B cell (primary cell): ENCODE results near the gene SRSF2. TPM values are rescaled to one million over a fixed set of nuclear protein-coding genes. Genes with fewer than 3 reads are reported as not detected.

Source experiments
- ATAC-seq: fragments of 200-7000 bp; cut with Tn5 transposase; one replicate; pipeline ENCODE4 v1.10.0; 2021; ENCODE audit warnings: low read depth, mild to moderate bottlenecking, moderate number of reproducible peaks, moderate library complexity
- CTCF ChIA-PET: fragments of 350-600 bp; sonication (Branson Sonifier 250); formaldehyde crosslinking; loops from one replicate; lab custom pipeline; 2021; ENCODE audit warnings: antibody characterized with exemption, inconsistent platforms; lab: Charles Lee
- POLR2A ChIA-PET: fragments of 350-600 bp; sonication (Branson Sonifier 250); formaldehyde crosslinking; loops from one replicate; lab custom pipeline; 2021; ENCODE audit warnings: antibody characterized with exemption; lab: Charles Lee
- DNase-seq: peaks from one replicate; pipeline ENCODE4 v3.0.0; 2013
- H2AFZ ChIP-seq: 2 replicates; pipeline ENCODE4 v1.6.1; 2012; ENCODE audit warnings: mild to moderate bottlenecking, low read depth, low read length; ENCODE audit not compliant: insufficient read depth, poor library complexity, severe bottlenecking
- H3K27ac ChIP-seq, 2 donors: 1 replicate in 1 of 2; 2 replicates in 1 of 2; pipeline ENCODE4 v1.5.1; 2012 to 2013; ENCODE audit warnings: low read length in 2 of 2, mild to moderate bottlenecking in 2 of 2, moderate library complexity in 1 of 2
- H3K27me3 ChIP-seq, 4 experiments: fragments of 200-600 bp in 1 of 4; sonication (generic) in 1 of 4; replicated peaks in 1 of 4; 1 replicate in 2 of 4; 2 replicates in 2 of 4; pipeline versions ENCODE4 v1.6.1 to v1.7.0; 2013 to 2016; ENCODE audit warnings: low read length in 3 of 4, mild to moderate bottlenecking in 2 of 4, mixed read lengths in 1 of 4, moderate library complexity in 1 of 4; ENCODE audit not compliant: insufficient read depth in 4 of 4, control insufficient read depth in 3 of 4; ENCODE audit errors: control extremely low read depth in 1 of 4
- H3K36me3 ChIP-seq, 2 experiments: replicated peaks in 1 of 2; 1 replicate in 1 of 2; 2 replicates in 1 of 2; pipeline versions ENCODE4 v1.6.1 to v1.7.1; 2013; ENCODE audit warnings: low read length in 1 of 2; ENCODE audit not compliant: insufficient read depth in 2 of 2, control insufficient read depth in 1 of 2; ENCODE audit errors: control extremely low read depth in 1 of 2, extremely low read depth in 1 of 2
- H3K4me1 ChIP-seq, 2 donors: fragments of 200-600 bp in 1 of 2; sonication (generic) in 1 of 2; 1 replicate in 1 of 2; 2 replicates in 1 of 2; pipeline versions ENCODE4 v1.5.1 to v1.6.1; 2013 to 2017; ENCODE audit warnings: low read length in 2 of 2; ENCODE audit not compliant: control insufficient read depth in 2 of 2, insufficient read depth in 2 of 2
- H3K4me2 ChIP-seq: replicated peaks from 2 replicates; pipeline ENCODE3; 2012; ENCODE audit warnings: mild to moderate bottlenecking, low read depth, low read length; ENCODE audit not compliant: poor library complexity, severe bottlenecking
- H3K4me3 ChIP-seq, 5 experiments: fragments of 200-600 bp in 1 of 5; sonication (generic) in 1 of 5; 1 replicate in 3 of 5; 2 replicates in 2 of 5; pipeline versions ENCODE4 v1.5.1 to v1.7.0; 2011 to 2016; ENCODE audit warnings: low read length in 4 of 5, mild to moderate bottlenecking in 4 of 5, low read depth in 2 of 5, control low read depth in 1 of 5, moderate library complexity in 1 of 5; ENCODE audit not compliant: insufficient read depth in 1 of 5; ENCODE audit errors: control extremely low read depth in 1 of 5, extremely low read depth in 1 of 5
- H3K79me2 ChIP-seq: fragments of 200-600 bp; sonication (generic); one replicate; pipeline ENCODE4 v1.6.0; 2016; ENCODE audit warnings: low read length; ENCODE audit not compliant: control insufficient read depth, insufficient read depth
- H3K9ac ChIP-seq: fragments of 200-600 bp; sonication (generic); 2 replicates; pipeline ENCODE4 v1.6.1; 2017; ENCODE audit warnings: mild to moderate bottlenecking, low read length, moderate library complexity
- H3K9me3 ChIP-seq, 3 donors: one replicate each; pipeline versions ENCODE4 v1.6.1 to v1.7.1; 2013; ENCODE audit warnings: low read length in 2 of 3; ENCODE audit not compliant: control insufficient read depth in 2 of 3, insufficient read depth in 1 of 3; ENCODE audit errors: control extremely low read depth in 1 of 3
- H4K20me1 ChIP-seq: 2 replicates; pipeline ENCODE4 v1.6.0; 2012; ENCODE audit warnings: mild to moderate bottlenecking, low read length; ENCODE audit not compliant: insufficient read depth, control insufficient read depth, poor library complexity, severe bottlenecking
- H3K27ac Mint-ChIP-seq: one replicate; pipeline ENCODE4 v1.8.0; 2021; ENCODE audit warnings: mixed read lengths
- H3K27me3 Mint-ChIP-seq: one replicate; pipeline ENCODE4 v1.8.0; 2021; ENCODE audit warnings: mixed read lengths
- H3K4me1 Mint-ChIP-seq: one replicate; pipeline ENCODE4 v1.8.0; 2021; ENCODE audit warnings: mixed read lengths
- H3K4me3 Mint-ChIP-seq: one replicate; pipeline ENCODE4 v1.8.0; 2021; ENCODE audit warnings: mixed read lengths
- H3K9me3 Mint-ChIP-seq: one replicate; pipeline ENCODE4 v1.8.0; 2022; ENCODE audit warnings: mixed read lengths; ENCODE audit not compliant: insufficient read depth
- EZH2 ChIP-seq: IDR thresholded peaks from 2 replicates; pipeline ENCODE4 v1.6.1; 2012; ENCODE audit warnings: borderline replicate concordance, low read depth, mild to moderate bottlenecking, moderate library complexity, low read length; ENCODE audit not compliant: insufficient read depth, poor library complexity, severe bottlenecking
- WGBS: methylation state at CpG from one replicate; pipeline ENCODE4 v1.1.5; 2013; ENCODE audit warnings: missing lambda C conversion rate; ENCODE audit not compliant: insufficient coverage; 5-methylcytosine and 5-hydroxymethylcytosine counted together
- intact Hi-C: fragments of 100-400 bp; cut with micrococcal nuclease; formaldehyde crosslinking; loops from one replicate; pipeline ENCODE4 v1.10.0; 2022
- polyA plus RNA-seq: library from polyadenylated mRNA; depleted of rRNA; stranded (reverse); fragments of >200 nt; gene quantifications from 2 replicates; pipeline ENCODE4 v1.2.3, GENCODE V29; 2012
- total RNA-seq, 2 donors: library from RNA; stranded (reverse); fragments of 120-200 nt in 1 of 2; gene quantifications; 1 replicate in 1 of 2; 2 replicates in 1 of 2; pipeline versions ENCODE4 v1.2.3 to v1.2.4, GENCODE V29; 2013 to 2022
- TF ChIP-seq, protein P1 (sequence below): fragments of 200-600 bp; IDR thresholded peaks from one replicate; pipeline ENCODE4 v1.8.0; 2022; ENCODE audit warnings: antibody characterized with exemption, mild to moderate bottlenecking

SRSF2 gene
- total and polyA plus RNA-seq, 2 donors (not counting 1 experiment from before 2014, with no cell fraction given) = 362 to 764 TPM

DNA sequence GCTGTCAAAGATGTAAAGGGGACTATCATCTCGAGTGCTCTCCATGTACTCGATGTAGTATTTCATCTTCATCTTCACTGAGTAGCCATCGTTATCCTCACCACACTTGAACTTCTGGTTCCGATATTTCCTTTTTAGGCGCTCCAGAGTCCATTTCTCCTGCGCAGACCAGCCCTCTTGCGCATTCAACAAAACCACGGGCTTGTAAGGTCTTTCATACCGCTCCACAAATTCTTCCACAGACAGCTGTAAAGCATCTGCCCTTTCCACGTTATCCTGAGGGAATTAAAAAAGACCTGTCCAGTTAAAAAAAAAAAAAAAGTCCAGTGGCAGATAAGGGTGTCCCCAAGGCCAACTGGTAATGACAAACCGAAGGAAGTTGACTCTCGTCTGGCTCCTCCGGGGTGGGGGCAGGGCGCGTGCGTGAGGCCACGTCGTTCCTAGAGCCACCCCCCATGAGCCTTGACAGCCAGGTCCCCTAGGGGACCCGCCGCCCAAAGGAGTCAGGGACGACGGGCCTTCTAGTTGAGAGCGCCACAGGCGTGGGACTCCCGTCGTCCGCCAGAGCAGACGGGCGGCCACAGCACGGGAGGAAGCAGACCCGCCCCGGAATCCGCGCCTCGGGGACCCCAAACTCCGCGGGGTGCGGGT lies 11.4 kb downstream of the SRSF2 start:
- ATAC-seq (peak; percentile 9), DNase-seq (peak; percentile 79)
- no peaks in the 10 kb centered on the region for H3K27me3 Mint-ChIP-seq
- Histone ChIP-seq H3K36me3 (peaks cover 3 to 42% of the 10 kb centered on the region in 2 experiments), H3K79me2 (peaks cover 71% of the 10 kb centered on the region), H3K4me3 (peak overlapping the region; percentile 67 to 92 (median 84)), H3K9me3 (no peaks in the 10 kb centered on the region), H3K9ac (peak overlapping the region; percentile 99), H4K20me1 (peaks cover 39% of the 10 kb centered on the region), H3K27me3 (no peaks in the 10 kb centered on the region), H3K4me2 (peak overlapping the region; percentile 95), H3K4me1 (peaks cover 27 to 47% of the 10 kb centered on the region in 2 donors), H2AFZ (peak overlapping the region; percentile 77), H3K27ac (peak overlapping the region; percentile 98 to 99)
- peak overlapping the region; percentile 99 for H3K27ac Mint-ChIP-seq
- H3K4me3 Mint-ChIP-seq = peak overlapping the region; percentile 99
- ChIA-PET POLR2A (interaction anchor here (0.6 to 5.6 kb wide), 4 partner anchors 11 to 737 kb away, joined by 3 to 75 read pairs (median 4); partner anchors contain the start of genes MFSD11 and SRSF2), CTCF (interaction anchor here (0.7 to 6.3 kb wide), 8 partner anchors 9 to 706 kb away, joined by 3 to 56 read pairs (median 4); partner anchors contain the start of genes MFSD11 and SRSF2)
- WGBS = 11% methylated on average over 38 of the region's 38 CpGs
- TF ChIP-seq EZH2 = no peak
- TF ChIP-seq, protein P1, sequence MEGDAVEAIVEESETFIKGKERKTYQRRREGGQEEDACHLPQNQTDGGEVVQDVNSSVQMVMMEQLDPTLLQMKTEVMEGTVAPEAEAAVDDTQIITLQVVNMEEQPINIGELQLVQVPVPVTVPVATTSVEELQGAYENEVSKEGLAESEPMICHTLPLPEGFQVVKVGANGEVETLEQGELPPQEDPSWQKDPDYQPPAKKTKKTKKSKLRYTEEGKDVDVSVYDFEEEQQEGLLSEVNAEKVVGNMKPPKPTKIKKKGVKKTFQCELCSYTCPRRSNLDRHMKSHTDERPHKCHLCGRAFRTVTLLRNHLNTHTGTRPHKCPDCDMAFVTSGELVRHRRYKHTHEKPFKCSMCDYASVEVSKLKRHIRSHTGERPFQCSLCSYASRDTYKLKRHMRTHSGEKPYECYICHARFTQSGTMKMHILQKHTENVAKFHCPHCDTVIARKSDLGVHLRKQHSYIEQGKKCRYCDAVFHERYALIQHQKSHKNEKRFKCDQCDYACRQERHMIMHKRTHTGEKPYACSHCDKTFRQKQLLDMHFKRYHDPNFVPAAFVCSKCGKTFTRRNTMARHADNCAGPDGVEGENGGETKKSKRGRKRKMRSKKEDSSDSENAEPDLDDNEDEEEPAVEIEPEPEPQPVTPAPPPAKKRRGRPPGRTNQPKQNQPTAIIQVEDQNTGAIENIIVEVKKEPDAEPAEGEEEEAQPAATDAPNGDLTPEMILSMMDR = no peak
- H3K4me1 Mint-ChIP-seq = peaks cover 47% of the 10 kb centered on the region
- no peaks in the 10 kb centered on the region for H3K9me3 Mint-ChIP-seq
- intact Hi-C loops = loop anchor here (1.0 to 5.0 kb wide), 7 partner anchors 10 to 941 kb away; partner anchors contain the start of genes MXRA7, SRSF2, UBE2O and UNK

DNA sequence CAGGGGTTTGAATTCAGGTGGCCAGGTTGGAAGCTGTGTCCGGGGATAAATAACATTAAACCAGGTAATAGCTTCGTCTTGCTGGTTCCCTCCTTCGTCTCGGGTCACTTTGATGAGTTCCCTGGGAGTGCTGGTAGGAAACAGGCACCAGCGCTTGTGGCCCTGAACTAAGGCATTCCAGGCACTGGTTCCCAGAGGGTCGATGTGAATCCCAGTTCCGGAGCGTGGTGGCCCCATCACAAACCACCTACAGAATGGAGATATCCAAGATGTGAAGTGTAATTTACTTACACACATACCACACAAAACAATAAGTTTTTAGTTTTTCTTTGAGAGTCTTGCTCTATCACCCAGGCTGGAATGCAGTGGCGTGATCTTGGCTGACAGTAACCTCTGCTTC lies 13.3 kb downstream of the SRSF2 start:
- H3K4me1 Mint-ChIP-seq = peaks cover 36% of the 10 kb centered on the region
- TF ChIP-seq, protein P1 = no peak
- TF ChIP-seq EZH2 = no peak
- Histone ChIP-seq H4K20me1 (peaks cover 38% of the 10 kb centered on the region), H3K4me3 (no peak overlapping the region), H3K27ac (no peak overlapping the region), H2AFZ (no peak overlapping the region), H3K36me3 (peaks cover 6 to 49% of the 10 kb centered on the region in 2 experiments), H3K9ac (no peak overlapping the region), H3K4me2 (no peak overlapping the region), H3K4me1 (peaks cover 23 to 31% of the 10 kb centered on the region in 2 donors), H3K27me3 (no peaks in the 10 kb centered on the region), H3K79me2 (peaks cover 52% of the 10 kb centered on the region), H3K9me3 (no peaks in the 10 kb centered on the region)
- no peaks in the 10 kb centered on the region for H3K27me3 Mint-ChIP-seq
- H3K27ac Mint-ChIP-seq = no peak overlapping the region
- POLR2A ChIA-PET = interaction anchor here (5.6 kb wide), 1 partner anchor 13 kb away, joined by 75 read pairs; the partner anchor contains the start of genes MFSD11 and SRSF2
- intact Hi-C loops = no loop called here
- H3K4me3 Mint-ChIP-seq = no peak overlapping the region
- CTCF ChIA-PET = interaction anchor here (1.0 to 6.3 kb wide), 2 partner anchors 10 to 11 kb away, joined by 5 to 56 read pairs; no protein-coding TSS in a partner anchor
- ATAC-seq = no peak
- no peak for DNase-seq
- no peaks in the 10 kb centered on the region for H3K9me3 Mint-ChIP-seq
- 100% methylated on average over 6 of the region's 9 CpGs for WGBS
